Tibial artery (tissue), 4 donors: Measurements from ENCODE around the gene VTI1A.

Experiments
- DNase-seq, 2 donors: peaks; one replicate each; pipeline ENCODE4 v3.0.0-alpha.2; 2019
- H3K27ac ChIP-seq, 2 donors: fragments of 200-600 bp; sonication (generic) in 1 of 2; 1 replicate in 1 of 2; 2 replicates in 1 of 2; pipeline ENCODE4 v1.5.1; 2018 to 2019; ENCODE audit warnings: mild to moderate bottlenecking in 1 of 2
- H3K27me3 ChIP-seq, 2 donors: fragments of 200-600 bp; sonication (generic) in 1 of 2; one replicate each; pipeline versions ENCODE4 v1.5.1 to v1.6.0; 2016 to 2019
- H3K36me3 ChIP-seq, 3 donors: fragments of 200-600 bp; sonication (generic) in 2 of 3; one replicate each; pipeline ENCODE4 v1.5.1; 2016 to 2019; ENCODE audit warnings: mild to moderate bottlenecking in 2 of 3
- H3K4me1 ChIP-seq, 4 donors: fragments of 200-600 bp; sonication (generic) in 2 of 4; 1 replicate in 3 of 4; 2 replicates in 1 of 4; pipeline ENCODE4 v1.5.1; 2016 to 2019
- H3K4me3 ChIP-seq, 2 donors: fragments of 200-600 bp; sonication (generic) in 1 of 2; 1 replicate in 1 of 2; 2 replicates in 1 of 2; pipeline ENCODE4 v1.5.1; 2018 to 2019; ENCODE audit warnings: mild to moderate bottlenecking in 2 of 2
- H3K9me3 ChIP-seq, 3 donors: fragments of 200-600 bp; sonication (generic) in 1 of 3; one replicate each; pipeline ENCODE4 v1.5.1; 2016 to 2019
- CTCF ChIP-seq, 2 experiments: fragments of 200-600 bp in 1 of 2; fragments of 450-650 bp in 1 of 2; IDR thresholded peaks; one replicate each; pipeline ENCODE4 v1.5.1; 2017 to 2019; ENCODE audit warnings: antibody characterized with exemption in 2 of 2, mild to moderate bottlenecking in 1 of 2, moderate library complexity in 1 of 2
- intact Hi-C: fragments of 100-400 bp; cut with DNase I; formaldehyde crosslinking; loops from one replicate; pipeline ENCODE4 v1.15.0; 2023; ENCODE audit warnings: low total_unique reads

The VTI1A gene

GRCh38 chr10:112615269-112615668 lies 168.3 kb downstream of the VTI1A start:
- Histone ChIP-seq H3K9me3 (peaks cover 0 to 11% (median 0%) of the 10 kb centered on the region in 3 donors), H3K4me3 (no peak overlapping the region), H3K4me1 (no peaks in the 10 kb centered on the region), H3K36me3 (no peaks in the 10 kb centered on the region), H3K27ac (no peak overlapping the region), H3K27me3 (no peaks in the 10 kb centered on the region)
- TF ChIP-seq CTCF (IDR thresholded peaks at IDR 0.05), result no peak
- intact Hi-C loops, result no loop called here
- DNase-seq, result no peak

GRCh38 chr10:112616647-112617046 lies 169.6 kb downstream of the VTI1A start:
- Histone ChIP-seq H3K4me1 (no peaks in the 10 kb centered on the region), H3K27ac (no peak overlapping the region), H3K27me3 (no peaks in the 10 kb centered on the region), H3K9me3 (peaks cover 0 to 11% (median 0%) of the 10 kb centered on the region in 3 donors), H3K4me3 (no peak overlapping the region), H3K36me3 (no peaks in the 10 kb centered on the region)
- no peak for DNase-seq
- intact Hi-C loops, result no loop called here
- TF ChIP-seq CTCF (IDR thresholded peaks at IDR 0.05), result no peak

GRCh38 chr10:112618814-112619213 lies 171.8 kb downstream of the VTI1A start:
- no peak for DNase-seq
- TF ChIP-seq CTCF (IDR thresholded peaks at IDR 0.05), result no peak
- Histone ChIP-seq H3K36me3 (no peaks in the 10 kb centered on the region), H3K4me3 (no peak overlapping the region), H3K9me3 (peaks cover 0 to 11% (median 0%) of the 10 kb centered on the region in 3 donors), H3K4me1 (peaks cover 0 to 11% (median 3%) of the 10 kb centered on the region in 4 donors), H3K27ac (no peak overlapping the region), H3K27me3 (no peaks in the 10 kb centered on the region)
- intact Hi-C loops, result no loop called here

- Histone ChIP-seq H3K27me3 (no peaks in the 10 kb centered on the region), H3K4me1 (peaks cover 0 to 11% (median 3%) of the 10 kb centered on the region in 4 donors), H3K4me3 (no peak overlapping the region), H3K27ac (no peak overlapping the region), H3K36me3 (no peaks in the 10 kb centered on the region), H3K9me3 (peaks cover 0 to 11% (median 0%) of the 10 kb centered on the region in 3 donors)
- no peak for DNase-seq
- TF ChIP-seq CTCF (IDR thresholded peaks at IDR 0.05), result no peak
- intact Hi-C loops, result no loop called here
Observed at GRCh38 chr10:112619556-112619955, 172.5 kb downstream of the VTI1A start.

- DNase-seq, result no peak
- no peak for TF ChIP-seq CTCF (IDR thresholded peaks at IDR 0.05)
- Histone ChIP-seq H3K9me3 (no peaks in the 10 kb centered on the region), H3K36me3 (no peaks in the 10 kb centered on the region), H3K27me3 (no peaks in the 10 kb centered on the region), H3K4me1 (peaks cover 0 to 11% (median 3%) of the 10 kb centered on the region in 4 donors), H3K4me3 (no peak overlapping the region), H3K27ac (no peak overlapping the region)
- intact Hi-C loops, result no loop called here
Observed at GRCh38 chr10:112622786-112623185, 175.8 kb downstream of the VTI1A start.

GRCh38 chr10:112624546-112625048 lies 177.6 kb downstream of the VTI1A start:
- no peak overlapping the region for H3K4me3 ChIP-seq
- H3K36me3 ChIP-seq, result no peaks in the 10 kb centered on the region
- no peaks in the 10 kb centered on the region for H3K27me3 ChIP-seq
- TF ChIP-seq CTCF (IDR thresholded peaks at IDR 0.05), result no peak
- no peak overlapping the region for H3K27ac ChIP-seq
- no peaks in the 10 kb centered on the region for H3K9me3 ChIP-seq
- H3K4me1 ChIP-seq, result peaks cover 0 to 11% (median 3%) of the 10 kb centered on the region in 4 donors
- intact Hi-C loops, result no loop called here
- no peak for DNase-seq
